K562 (cell line): ENCODE measurements around the gene HSPA4.

ENCODE experiments used
- CTCF ChIP-seq, 3 experiments: IDR thresholded peaks in 2 of 3; conservative IDR thresholded peaks in 1 of 3; 2 replicates each; pipeline ENCODE4 v1.5.1; 2011 to 2012; ENCODE audit warnings: low read length in 3 of 3, mild to moderate bottlenecking in 3 of 3, control low read depth in 2 of 3, improper control_type of control experiment in 1 of 3, inconsistent platforms in 1 of 3, low read depth in 1 of 3, mixed read lengths in 1 of 3, moderate library complexity in 1 of 3; ENCODE audit not compliant: insufficient read depth in 2 of 3
- HCFC1 ChIP-seq: IDR thresholded peaks from 2 replicates; pipeline ENCODE4 v1.6.1; 2012; ENCODE audit warnings: low read depth, low read length, improper control_type of control experiment
- POLR2A ChIP-seq: fragments of 450-650 bp; conservative IDR thresholded peaks from 2 replicates; pipeline ENCODE4 v1.6.1; 2016
- RERE ChIP-seq: sonication (generic); formaldehyde crosslinking; IDR thresholded peaks from 2 replicates; pipeline ENCODE4 v1.8.0; 2023; ENCODE audit warnings: missing genetic modification reagents, mild to moderate bottlenecking, borderline replicate concordance
- SMARCE1 ChIP-seq: fragments of 450-650 bp; IDR thresholded peaks from 2 replicates; pipeline ENCODE4 v1.7.1; 2016; ENCODE audit warnings: mild to moderate bottlenecking
- TBP ChIP-seq: optimal IDR thresholded peaks from 2 replicates; pipeline ENCODE3; 2011; ENCODE audit warnings: low read depth, low read length, improper control_type of control experiment
- TCF7 ChIP-seq: sonication (generic); IDR thresholded peaks from 2 replicates; pipeline ENCODE4 v1.6.1; 2016; ENCODE audit warnings: antibody characterized with exemption, borderline replicate concordance
- YY1 ChIP-seq, 3 experiments: IDR thresholded peaks; 2 replicates each; pipeline ENCODE4 v1.6.1; 2011; ENCODE audit warnings: low read length in 2 of 3, mild to moderate bottlenecking in 2 of 3, moderate library complexity in 2 of 3, borderline replicate concordance in 1 of 3, control low read depth in 1 of 3, low read depth in 1 of 3; ENCODE audit not compliant: insufficient read depth in 3 of 3, insufficient replicate concordance in 2 of 3, control insufficient read depth in 1 of 3, insufficient read length in 1 of 3; ENCODE audit errors: extremely low read depth in 1 of 3
- ZNF146 ChIP-seq: IDR thresholded peaks from one replicate; pipeline ENCODE4 v1.6.1; 2018; ENCODE audit warnings: missing compliant biosample characterization; ENCODE audit not compliant: unreplicated experiment

GRCh38 chr5:133155326-133155969 is 103.6 kb downstream of the HSPA4 start:
- TF ChIP-seq TCF7, result no peak
- no peak for TF ChIP-seq RERE (CRISPR knock-in tag)
- TF ChIP-seq POLR2A, result no peak
- no peak for TF ChIP-seq TBP
- TF ChIP-seq ZNF146, result no peak
- TF ChIP-seq SMARCE1, result no peak
- no peak for TF ChIP-seq CTCF (IDR thresholded peaks at IDR 0.05 in 2 of 3, conservative IDR thresholded peaks at IDR 0.05 in 1 of 3; ENCODE audit: insufficient read depth in 2 of 3, low read depth in 1 of 3, low read length in 3 of 3)
- no peak for TF ChIP-seq HCFC1
- no peak for TF ChIP-seq YY1 (IDR thresholded peaks at IDR 0.05; ENCODE audit: borderline replicate concordance in 1 of 3, control insufficient read depth in 1 of 3, extremely low read depth in 1 of 3, insufficient read depth in 3 of 3, insufficient read length in 1 of 3, insufficient replicate concordance in 2 of 3, low read depth in 1 of 3, low read length in 2 of 3)
